Measurements from ENCODE around the gene ZNF688.

GRCh38 chr16:30588651-30589050 is 17.1 kb upstream of the ZNF688 start:
- no peak for TF ChIP-seq EZH2phosphoT487 (IDR thresholded peaks at IDR 0.05; ENCODE audit: insufficient read depth, low read depth)
- no peak for TF ChIP-seq EZH2 (IDR thresholded peaks at IDR 0.05; ENCODE audit: insufficient read depth, poor library complexity, severe bottlenecking)
